Breast epithelium (tissue), 3 donors: Measurements from ENCODE around the gene BPI.

Experiments used
- POLR2A ChIP-seq: fragments of 450-650 bp; IDR thresholded peaks from one replicate; pipeline ENCODE4 v1.6.1; 2016; ENCODE audit warnings: antibody characterized with exemption, mild to moderate bottlenecking, moderate library complexity
- POLR2AphosphoS5 ChIP-seq, 3 donors: sonication (generic); formaldehyde crosslinking; IDR thresholded peaks; one replicate each; pipeline ENCODE4 v1.6.1; 2017; ENCODE audit warnings: antibody characterized with exemption in 3 of 3
- TF ChIP-seq, protein P1 (sequence below), 3 donors: fragments of 450-650 bp; IDR thresholded peaks; one replicate each; pipeline ENCODE4 v1.5.1; 2016 to 2017; ENCODE audit warnings: antibody characterized with exemption in 3 of 3, mild to moderate bottlenecking in 3 of 3, moderate library complexity in 3 of 3

DNA sequence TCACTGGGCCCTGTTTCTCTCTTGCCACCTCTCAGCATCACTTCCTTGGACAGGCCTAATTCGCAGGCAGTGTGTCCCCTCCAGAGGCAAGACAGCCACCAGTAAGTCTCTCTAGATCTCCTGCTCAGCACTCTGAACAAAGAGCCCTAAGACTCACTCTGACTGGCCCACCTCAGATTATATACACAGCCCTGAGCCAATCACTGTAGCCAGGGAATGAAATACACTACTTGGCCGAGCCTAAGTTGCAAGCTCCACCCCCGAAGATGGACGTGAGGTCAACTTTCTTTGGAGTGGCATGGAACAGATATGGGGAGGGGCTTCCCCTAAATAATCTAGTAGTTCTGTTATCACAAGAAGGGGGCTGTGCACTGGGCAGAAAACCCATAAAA is 4.1 kb downstream of the BPI start:
- TF ChIP-seq, protein P1, sequence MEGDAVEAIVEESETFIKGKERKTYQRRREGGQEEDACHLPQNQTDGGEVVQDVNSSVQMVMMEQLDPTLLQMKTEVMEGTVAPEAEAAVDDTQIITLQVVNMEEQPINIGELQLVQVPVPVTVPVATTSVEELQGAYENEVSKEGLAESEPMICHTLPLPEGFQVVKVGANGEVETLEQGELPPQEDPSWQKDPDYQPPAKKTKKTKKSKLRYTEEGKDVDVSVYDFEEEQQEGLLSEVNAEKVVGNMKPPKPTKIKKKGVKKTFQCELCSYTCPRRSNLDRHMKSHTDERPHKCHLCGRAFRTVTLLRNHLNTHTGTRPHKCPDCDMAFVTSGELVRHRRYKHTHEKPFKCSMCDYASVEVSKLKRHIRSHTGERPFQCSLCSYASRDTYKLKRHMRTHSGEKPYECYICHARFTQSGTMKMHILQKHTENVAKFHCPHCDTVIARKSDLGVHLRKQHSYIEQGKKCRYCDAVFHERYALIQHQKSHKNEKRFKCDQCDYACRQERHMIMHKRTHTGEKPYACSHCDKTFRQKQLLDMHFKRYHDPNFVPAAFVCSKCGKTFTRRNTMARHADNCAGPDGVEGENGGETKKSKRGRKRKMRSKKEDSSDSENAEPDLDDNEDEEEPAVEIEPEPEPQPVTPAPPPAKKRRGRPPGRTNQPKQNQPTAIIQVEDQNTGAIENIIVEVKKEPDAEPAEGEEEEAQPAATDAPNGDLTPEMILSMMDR (IDR thresholded peaks at IDR 0.05): no peak
- TF ChIP-seq POLR2A: no peak
- TF ChIP-seq POLR2AphosphoS5 (IDR thresholded peaks at IDR 0.05): no peak
